Hematopoietic multipotent progenitor cell treated with erythropoietin and hydrocortisone succinate and interleukin-3 and kit ligand, for 8 days (in vitro differentiated cells): Measurements from ENCODE around the gene CGB8.
"Not testable (repeated sequence)": the region's sequence is repeated elsewhere in the genome, so short reads cannot be mapped to it uniquely, and the experiment has no call there.

Source experiments
- DNase-seq: peaks from one replicate; pipeline ENCODE4 v3.0.0-alpha.2; 2015

Gene CGB8

GRCh38 chr19:49049011-49049410 is at the start of gene CGB8:
Gene CGB8, minus strand, starts transcription at chr19:49049111. Its CDS starts 372 bp downstream, at chr19:49048739.
- not testable (repeated sequence) for DNase-seq

DNA sequence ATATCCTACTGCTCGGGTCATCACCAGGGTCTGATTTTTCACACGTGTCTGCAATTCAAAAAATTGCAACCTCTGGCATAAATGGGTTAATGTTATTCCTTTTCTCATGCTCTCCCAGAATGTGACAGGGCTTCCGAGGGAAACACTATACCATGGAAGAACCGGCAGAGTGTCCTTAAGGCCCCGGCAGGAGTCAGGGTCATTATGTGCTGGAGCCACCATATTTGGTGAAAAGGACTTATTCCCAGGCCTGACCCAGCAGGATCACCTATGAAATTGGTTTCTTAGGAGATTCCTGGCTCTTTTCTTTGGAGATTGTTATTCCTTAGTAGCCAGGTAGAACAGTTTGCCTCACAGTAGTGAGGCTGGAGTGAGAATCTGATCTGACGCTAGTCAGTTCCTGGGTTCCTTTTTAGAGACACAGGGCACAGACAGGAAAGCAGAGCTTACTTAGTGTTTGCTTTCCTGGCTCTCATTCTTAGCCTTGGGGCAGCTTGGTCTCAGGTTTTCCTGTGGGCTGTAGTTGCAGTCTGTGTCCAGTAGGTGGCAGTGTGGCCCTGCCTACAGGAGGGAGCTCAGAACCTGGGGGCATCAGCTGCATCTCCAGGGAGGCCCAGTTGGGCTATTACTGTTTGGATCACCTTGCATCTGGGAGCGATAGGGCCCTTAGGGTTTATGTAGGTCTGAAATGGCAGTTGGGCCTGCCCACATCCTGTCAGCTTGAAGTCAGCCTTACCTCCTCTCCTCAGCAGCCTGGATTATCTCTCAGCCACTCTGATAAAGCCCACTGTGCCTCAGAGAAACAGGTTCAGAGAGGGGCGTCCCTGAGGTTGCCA is 48.8 kb upstream of the CGB8 start:
- peak; percentile 82 for DNase-seq

DNA sequence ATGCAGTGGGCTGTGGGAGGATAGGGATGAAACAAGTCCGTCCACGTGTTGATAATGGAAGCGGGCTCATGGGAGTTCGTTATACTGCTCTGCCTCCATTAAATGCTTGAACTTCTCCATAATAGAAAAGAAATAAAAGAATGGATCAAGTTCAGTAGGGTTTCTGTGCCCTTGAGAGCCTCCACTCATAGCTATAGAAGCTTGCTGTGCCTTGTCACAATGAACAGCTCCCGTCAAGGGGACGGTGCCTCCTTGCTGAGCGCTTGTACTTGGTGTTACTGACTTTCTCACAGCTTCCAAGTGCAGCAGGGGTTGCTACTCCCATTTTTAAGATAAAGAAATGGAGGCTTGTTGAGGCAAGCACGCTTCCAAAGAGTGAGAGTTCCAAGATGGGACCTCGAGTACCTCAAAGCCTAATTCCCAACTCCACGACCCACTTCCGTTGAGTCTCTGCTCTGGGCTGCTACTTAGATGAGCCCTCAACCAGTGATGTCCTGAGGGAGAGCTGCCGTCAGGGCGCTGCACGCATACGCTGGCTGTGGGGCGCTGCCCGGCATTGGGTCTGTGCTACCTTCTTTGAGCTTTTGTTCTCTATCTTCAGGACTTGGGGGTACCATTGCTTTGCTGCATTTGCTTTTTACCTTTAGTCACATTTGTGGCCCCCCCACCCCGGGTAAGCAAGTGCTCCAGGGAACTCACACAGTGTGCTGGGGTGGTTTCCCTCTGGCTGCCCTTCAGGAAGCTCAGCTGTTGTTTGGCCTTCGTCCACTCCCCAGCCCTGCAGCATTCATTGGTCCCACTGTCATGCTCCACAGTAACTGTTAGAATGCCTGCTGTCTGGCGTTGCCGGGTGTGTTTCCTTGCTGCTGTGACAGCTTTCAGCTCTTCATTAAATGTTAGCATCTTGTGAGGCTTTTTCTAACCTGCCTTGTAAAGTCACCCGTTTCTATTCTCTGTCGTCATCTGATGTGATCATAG is 45.9 kb upstream of the CGB8 start:
- no peak for DNase-seq

DNA sequence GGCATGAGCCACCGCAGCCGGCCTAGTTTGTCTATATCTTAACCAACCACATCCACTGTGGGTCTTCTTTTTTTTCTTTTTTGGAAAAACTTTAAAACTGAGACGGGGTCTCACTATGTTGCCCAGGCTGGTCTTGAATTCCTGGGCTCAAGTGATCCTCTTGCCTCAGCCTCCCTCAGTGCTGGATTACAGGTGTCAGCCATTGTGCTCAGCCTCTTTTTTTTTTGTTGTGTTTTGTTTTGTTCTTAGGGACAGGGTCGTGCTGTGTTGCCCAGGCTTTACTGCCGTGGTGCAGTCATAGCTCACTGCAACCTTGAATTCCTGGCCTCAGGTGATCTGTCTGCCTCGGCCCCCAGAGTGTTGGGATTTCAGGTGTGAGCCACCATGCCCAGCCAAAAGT is 43.8 kb upstream of the CGB8 start:
- no peak for DNase-seq

DNA sequence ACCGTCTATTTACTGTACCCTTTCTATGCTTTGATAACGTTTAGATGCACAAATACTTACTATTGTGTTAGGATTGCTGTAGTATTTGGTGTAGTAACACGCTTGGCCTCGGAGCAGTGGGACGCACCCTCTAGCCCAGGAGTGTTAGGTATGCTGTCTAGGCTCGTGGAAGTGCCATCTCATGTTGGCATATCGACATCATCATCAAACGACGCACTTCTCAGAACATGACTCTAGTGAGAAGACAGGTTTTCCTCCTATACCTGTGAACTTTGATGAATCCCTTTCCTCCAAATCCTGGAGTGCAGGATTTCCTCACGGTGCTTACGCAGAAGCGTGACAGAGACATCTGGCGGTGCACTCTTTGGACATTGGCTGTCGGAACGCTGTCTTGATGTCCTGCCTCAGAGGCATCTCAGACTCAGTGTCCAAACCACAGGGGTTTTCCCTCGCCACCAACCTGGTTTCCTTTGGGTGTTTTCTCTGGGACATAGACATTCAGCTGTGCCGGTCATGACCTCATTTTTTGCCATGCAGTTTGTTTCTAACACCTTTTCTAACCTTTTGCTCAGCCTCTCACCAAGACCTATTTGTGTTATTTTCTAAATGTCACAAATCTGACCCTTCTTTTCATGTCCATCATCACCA is 42.6 kb upstream of the CGB8 start:
- DNase-seq = no peak

GRCh38 chr19:49086296-49086695 is 37.4 kb upstream of the CGB8 start:
- DNase-seq = no peak

- no peak for DNase-seq
Measured at GRCh38 chr19:49085868-49086232, 36.9 kb upstream of the CGB8 start.

GRCh38 chr19:49085020-49085867 is 36.3 kb upstream of the CGB8 start, which contains the start of gene SNRNP70:
Gene SNRNP70, plus strand, starts transcription at chr19:49085451. Its CDS starts 964 bp downstream, at chr19:49086415.
- DNase-seq = peak; percentile 99

DNA sequence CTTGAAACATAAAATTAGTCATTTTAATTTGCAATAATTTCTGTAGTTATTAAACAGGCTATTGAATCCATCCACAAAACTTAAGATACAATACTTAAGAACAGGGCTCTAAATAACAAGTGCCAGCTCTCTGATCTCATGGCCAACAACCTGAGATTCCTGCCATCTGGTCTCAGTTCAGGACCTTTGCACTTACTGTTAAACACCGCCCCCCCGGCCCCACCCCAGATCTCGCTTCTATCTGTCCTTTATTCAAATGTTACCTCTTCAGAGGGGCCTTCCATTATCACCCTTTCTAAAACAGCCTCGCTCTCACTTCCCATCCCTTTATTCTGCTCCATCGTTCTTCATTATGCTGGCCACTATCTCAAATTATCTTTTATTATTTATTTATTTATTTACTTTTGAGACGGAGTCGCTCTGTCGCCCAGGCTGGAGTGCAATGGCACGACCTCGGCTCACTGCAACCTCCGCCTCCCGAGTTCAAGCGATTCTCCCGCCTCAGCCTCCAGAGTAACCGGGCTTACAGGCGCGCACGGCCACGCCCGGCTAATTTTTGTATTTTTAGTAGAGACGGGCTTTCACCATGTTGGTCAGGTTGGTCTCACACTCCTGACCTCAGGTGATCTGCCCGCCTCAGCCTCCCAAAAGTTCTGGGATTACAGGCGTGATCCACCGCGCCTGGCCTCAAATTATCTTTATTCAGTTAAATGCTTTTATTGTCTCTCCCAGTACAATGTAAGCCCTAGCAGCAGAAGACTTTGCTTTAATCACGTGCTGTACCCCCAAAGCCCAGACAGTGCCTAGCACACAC is 35.5 kb upstream of the CGB8 start:
- no peak for DNase-seq

GRCh38 chr19:49081273-49081672 is 32.4 kb upstream of the CGB8 start:
- no peak for DNase-seq

- DNase-seq = no peak
Measured at GRCh38 chr19:49080392-49080791, 31.5 kb upstream of the CGB8 start.

- peak; percentile 42 for DNase-seq
Measured at GRCh38 chr19:49074869-49075268, 26.0 kb upstream of the CGB8 start.

DNA sequence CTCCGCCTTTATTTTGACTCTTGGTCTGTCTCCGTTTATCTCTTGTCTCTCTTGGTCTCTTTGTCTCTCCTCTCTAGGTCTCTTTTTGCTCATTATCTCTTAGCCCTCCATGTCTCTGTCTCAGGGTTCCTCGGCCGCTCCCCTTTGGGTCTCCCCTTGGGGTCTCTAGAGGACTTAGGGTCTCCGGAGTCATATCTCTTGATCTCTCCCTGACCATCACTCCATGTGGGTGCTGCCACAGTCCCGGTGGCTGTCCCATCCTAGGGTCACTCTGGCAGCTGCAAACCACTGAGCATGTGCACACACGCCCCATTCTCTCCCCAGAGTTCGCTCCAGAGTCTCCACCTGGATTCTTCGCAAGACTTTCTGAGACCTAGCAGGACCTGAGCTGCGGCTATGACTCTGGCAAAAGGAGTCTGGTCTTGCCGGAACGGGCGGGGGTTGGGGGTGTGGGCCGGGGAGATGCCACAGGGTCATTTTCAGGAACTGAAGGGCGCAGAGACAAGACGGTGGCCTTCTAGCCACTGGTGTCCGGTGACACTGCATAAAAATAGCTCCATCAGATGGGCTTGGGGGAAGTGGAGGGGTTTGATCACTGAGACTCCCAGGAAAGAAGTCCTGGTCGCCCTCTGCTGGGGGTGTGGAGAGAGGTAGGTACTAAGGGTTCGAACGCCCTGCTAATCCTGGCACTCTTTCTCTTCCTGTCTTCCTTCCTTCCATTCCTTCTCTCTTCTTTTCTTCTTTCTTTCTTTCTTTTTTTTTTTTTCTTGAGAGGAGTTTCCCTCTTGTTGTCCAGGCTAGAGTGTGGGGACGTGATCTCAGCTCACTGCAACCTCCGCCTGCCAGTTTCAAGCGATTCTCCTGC is 24.8 kb upstream of the CGB8 start:
- DNase-seq = peak; percentile 35

GRCh38 chr19:49071860-49072547 is 23.1 kb upstream of the CGB8 start:
- DNase-seq = no peak

DNA sequence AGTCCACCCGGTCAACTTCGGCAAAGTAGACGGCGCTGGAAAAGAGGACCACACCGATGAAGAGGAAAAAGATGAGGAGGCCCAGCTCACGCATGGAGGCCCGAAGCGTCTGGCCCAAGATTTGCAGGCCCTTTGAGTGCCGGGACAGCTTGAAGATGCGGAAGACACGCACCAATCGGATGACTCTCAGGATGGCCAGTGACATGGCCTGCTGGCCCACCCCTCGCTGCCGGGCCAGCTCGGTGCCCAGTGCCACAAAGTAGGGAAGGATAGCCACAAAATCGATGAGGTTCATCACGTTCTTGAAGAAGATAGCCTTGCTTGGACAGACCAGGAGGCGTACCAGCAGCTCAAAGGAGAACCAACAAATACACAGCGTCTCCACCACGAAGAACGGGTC is 21.5 kb upstream of the CGB8 start:
- DNase-seq = no peak

GRCh38 chr19:49069026-49069425 is 20.1 kb upstream of the CGB8 start:
- DNase-seq = no peak

DNA sequence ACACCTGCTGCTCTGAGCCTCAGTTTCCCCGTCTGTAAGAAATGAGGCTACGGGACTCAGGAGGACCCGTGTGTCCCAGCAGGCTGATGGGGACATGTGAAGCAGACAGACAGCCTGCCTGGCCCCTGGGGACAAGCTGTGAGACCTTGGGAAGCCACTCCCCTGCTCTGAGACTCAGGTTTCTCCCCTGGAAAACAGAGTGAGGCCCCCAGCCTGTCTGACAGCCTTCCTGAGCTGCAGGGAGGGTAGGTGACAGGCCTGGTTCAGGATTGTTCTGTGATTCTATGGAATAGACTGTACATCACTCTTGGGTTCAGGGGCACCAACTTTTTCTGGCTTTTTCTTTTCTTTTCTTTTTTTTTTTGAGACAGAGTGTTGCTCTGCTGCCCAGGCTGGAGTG is 18.6 kb upstream of the CGB8 start:
- DNase-seq = no peak

DNA sequence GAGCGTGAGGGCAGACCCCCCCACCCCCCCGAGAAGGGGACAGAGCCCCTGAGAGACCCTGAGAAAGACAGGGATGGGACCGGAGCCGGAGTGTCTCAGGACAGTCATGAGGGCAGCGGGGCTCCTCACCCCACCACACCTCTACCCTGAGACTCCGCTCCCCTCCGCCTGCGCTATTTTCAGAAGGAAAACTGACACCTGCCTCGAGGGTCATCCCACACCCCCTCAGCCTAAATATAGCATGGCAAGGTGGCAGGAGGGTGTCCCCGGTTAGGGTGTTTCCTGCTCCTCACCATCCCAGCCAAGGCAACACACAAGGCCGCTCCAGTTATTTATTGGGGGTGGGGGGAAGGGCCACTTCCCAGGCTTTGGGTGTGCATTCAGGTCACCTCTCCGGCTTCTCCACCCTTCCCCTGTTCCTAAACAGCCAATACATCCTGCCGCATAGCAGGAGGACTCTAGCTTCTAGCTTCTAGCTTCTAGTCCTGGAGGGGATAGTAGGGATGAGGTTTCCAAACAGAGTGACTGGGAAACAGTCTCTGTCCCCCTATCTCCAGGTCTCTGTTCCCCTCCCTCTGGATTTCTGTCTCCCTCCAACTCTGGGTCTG is 17.1 kb upstream of the CGB8 start:
- DNase-seq = no peak
